B cell (primary cell): ENCODE results near the gene RFK. TPM values are rescaled to one million over a fixed set of nuclear protein-coding genes. Genes with fewer than 3 reads are reported as not detected.

ENCODE experiments used
- ATAC-seq: fragments of 200-7000 bp; cut with Tn5 transposase; one replicate; pipeline ENCODE4 v1.10.0; 2021; ENCODE audit warnings: low read depth, mild to moderate bottlenecking, moderate number of reproducible peaks, moderate library complexity
- CTCF ChIA-PET: fragments of 350-600 bp; sonication (Branson Sonifier 250); formaldehyde crosslinking; loops from one replicate; lab custom pipeline; 2021; ENCODE audit warnings: antibody characterized with exemption, inconsistent platforms; lab: Charles Lee
- POLR2A ChIA-PET: fragments of 350-600 bp; sonication (Branson Sonifier 250); formaldehyde crosslinking; loops from one replicate; lab custom pipeline; 2021; ENCODE audit warnings: antibody characterized with exemption; lab: Charles Lee
- DNase-seq: peaks from one replicate; pipeline ENCODE4 v3.0.0; 2013
- H2AFZ ChIP-seq: 2 replicates; pipeline ENCODE4 v1.6.1; 2012; ENCODE audit warnings: mild to moderate bottlenecking, low read depth, low read length; ENCODE audit not compliant: insufficient read depth, poor library complexity, severe bottlenecking
- H3K27ac ChIP-seq, 2 donors: 1 replicate in 1 of 2; 2 replicates in 1 of 2; pipeline ENCODE4 v1.5.1; 2012 to 2013; ENCODE audit warnings: low read length in 2 of 2, mild to moderate bottlenecking in 2 of 2, moderate library complexity in 1 of 2
- H3K27me3 ChIP-seq, 4 experiments: fragments of 200-600 bp in 1 of 4; sonication (generic) in 1 of 4; replicated peaks in 1 of 4; 1 replicate in 2 of 4; 2 replicates in 2 of 4; pipeline versions ENCODE4 v1.6.1 to v1.7.0; 2013 to 2016; ENCODE audit warnings: low read length in 3 of 4, mild to moderate bottlenecking in 2 of 4, mixed read lengths in 1 of 4, moderate library complexity in 1 of 4; ENCODE audit not compliant: insufficient read depth in 4 of 4, control insufficient read depth in 3 of 4; ENCODE audit errors: control extremely low read depth in 1 of 4
- H3K36me3 ChIP-seq, 2 experiments: replicated peaks in 1 of 2; 1 replicate in 1 of 2; 2 replicates in 1 of 2; pipeline versions ENCODE4 v1.6.1 to v1.7.1; 2013; ENCODE audit warnings: low read length in 1 of 2; ENCODE audit not compliant: insufficient read depth in 2 of 2, control insufficient read depth in 1 of 2; ENCODE audit errors: control extremely low read depth in 1 of 2, extremely low read depth in 1 of 2
- H3K4me1 ChIP-seq, 2 donors: fragments of 200-600 bp in 1 of 2; sonication (generic) in 1 of 2; 1 replicate in 1 of 2; 2 replicates in 1 of 2; pipeline versions ENCODE4 v1.5.1 to v1.6.1; 2013 to 2017; ENCODE audit warnings: low read length in 2 of 2; ENCODE audit not compliant: control insufficient read depth in 2 of 2, insufficient read depth in 2 of 2
- H3K4me2 ChIP-seq: replicated peaks from 2 replicates; pipeline ENCODE3; 2012; ENCODE audit warnings: mild to moderate bottlenecking, low read depth, low read length; ENCODE audit not compliant: poor library complexity, severe bottlenecking
- H3K4me3 ChIP-seq, 5 experiments: fragments of 200-600 bp in 1 of 5; sonication (generic) in 1 of 5; 1 replicate in 3 of 5; 2 replicates in 2 of 5; pipeline versions ENCODE4 v1.5.1 to v1.7.0; 2011 to 2016; ENCODE audit warnings: low read length in 4 of 5, mild to moderate bottlenecking in 4 of 5, low read depth in 2 of 5, control low read depth in 1 of 5, moderate library complexity in 1 of 5; ENCODE audit not compliant: insufficient read depth in 1 of 5; ENCODE audit errors: control extremely low read depth in 1 of 5, extremely low read depth in 1 of 5
- H3K79me2 ChIP-seq: fragments of 200-600 bp; sonication (generic); one replicate; pipeline ENCODE4 v1.6.0; 2016; ENCODE audit warnings: low read length; ENCODE audit not compliant: control insufficient read depth, insufficient read depth
- H3K9ac ChIP-seq: fragments of 200-600 bp; sonication (generic); 2 replicates; pipeline ENCODE4 v1.6.1; 2017; ENCODE audit warnings: mild to moderate bottlenecking, low read length, moderate library complexity
- H3K9me3 ChIP-seq, 3 donors: one replicate each; pipeline versions ENCODE4 v1.6.1 to v1.7.1; 2013; ENCODE audit warnings: low read length in 2 of 3; ENCODE audit not compliant: control insufficient read depth in 2 of 3, insufficient read depth in 1 of 3; ENCODE audit errors: control extremely low read depth in 1 of 3
- H4K20me1 ChIP-seq: 2 replicates; pipeline ENCODE4 v1.6.0; 2012; ENCODE audit warnings: mild to moderate bottlenecking, low read length; ENCODE audit not compliant: insufficient read depth, control insufficient read depth, poor library complexity, severe bottlenecking
- H3K27ac Mint-ChIP-seq: one replicate; pipeline ENCODE4 v1.8.0; 2021; ENCODE audit warnings: mixed read lengths
- H3K27me3 Mint-ChIP-seq: one replicate; pipeline ENCODE4 v1.8.0; 2021; ENCODE audit warnings: mixed read lengths
- H3K4me1 Mint-ChIP-seq: one replicate; pipeline ENCODE4 v1.8.0; 2021; ENCODE audit warnings: mixed read lengths
- H3K4me3 Mint-ChIP-seq: one replicate; pipeline ENCODE4 v1.8.0; 2021; ENCODE audit warnings: mixed read lengths
- H3K9me3 Mint-ChIP-seq: one replicate; pipeline ENCODE4 v1.8.0; 2022; ENCODE audit warnings: mixed read lengths; ENCODE audit not compliant: insufficient read depth
- CTCF ChIP-seq: fragments of 200-600 bp; IDR thresholded peaks from one replicate; pipeline ENCODE4 v1.8.0; 2022; ENCODE audit warnings: antibody characterized with exemption, mild to moderate bottlenecking
- EZH2 ChIP-seq: IDR thresholded peaks from 2 replicates; pipeline ENCODE4 v1.6.1; 2012; ENCODE audit warnings: borderline replicate concordance, low read depth, mild to moderate bottlenecking, moderate library complexity, low read length; ENCODE audit not compliant: insufficient read depth, poor library complexity, severe bottlenecking
- WGBS: methylation state at CpG from one replicate; pipeline ENCODE4 v1.1.5; 2013; ENCODE audit warnings: missing lambda C conversion rate; ENCODE audit not compliant: insufficient coverage; 5-methylcytosine and 5-hydroxymethylcytosine counted together
- intact Hi-C: fragments of 100-400 bp; cut with micrococcal nuclease; formaldehyde crosslinking; loops from one replicate; pipeline ENCODE4 v1.10.0; 2022
- polyA minus RNA-seq: library from RNA; depleted of rRNA, polyadenylated mRNA; stranded (reverse); fragments of >200 nt; gene quantifications from 2 replicates; pipeline ENCODE4 v1.2.3, GENCODE V29; 2012
- polyA plus RNA-seq: library from polyadenylated mRNA; depleted of rRNA; stranded (reverse); fragments of >200 nt; gene quantifications from 2 replicates; pipeline ENCODE4 v1.2.3, GENCODE V29; 2012
- total RNA-seq, 2 donors: library from RNA; stranded (reverse); fragments of 120-200 nt in 1 of 2; gene quantifications; 1 replicate in 1 of 2; 2 replicates in 1 of 2; pipeline versions ENCODE4 v1.2.3 to v1.2.4, GENCODE V29; 2013 to 2022

RFK gene
- total RNA-seq (7.3 and 9.0 TPM in 2 replicates), polyA plus RNA-seq (3.4 and 4.7 TPM in 2 replicates), polyA minus RNA-seq (6.3 and 6.6 TPM in 2 replicates)
- total RNA-seq (2013), result 14.9 TPM

- ATAC-seq (peak; percentile 92), DNase-seq (peak; percentile 95)
- Mint-ChIP-seq H3K4me3 (peak within 1 kb of the TSS; percentile 94), H3K9me3 (no peaks in the 10 kb centered on the region), H3K27me3 (no peaks in the 10 kb centered on the region), H3K4me1 (peaks cover 15% of the 10 kb centered on the region), H3K27ac (peak within 1 kb of the TSS; percentile 98)
- peaks cover 13% of the 10 kb centered on the region for H3K79me2 ChIP-seq
- H3K9ac ChIP-seq, result peak within 1 kb of the TSS; percentile 93
- H3K4me3 ChIP-seq, result peak within 1 kb of the TSS; percentile 93 to 98 (median 97)
- peak within 1 kb of the TSS; percentile 96 for H2AFZ ChIP-seq
- peak within 1 kb of the TSS; percentile 78 to 98 for H3K27ac ChIP-seq
- POLR2A ChIA-PET, result interaction anchor here (1.2 to 2.6 kb wide), 3 partner anchors 78 to 1366 kb away, joined by 4 to 9 read pairs (median 5); partner anchors contain the start of gene CARNMT1
- peaks cover 9 to 15% of the 10 kb centered on the region in 2 donors for H3K4me1 ChIP-seq
- TF ChIP-seq CTCF (peak; percentile 61), EZH2 (no peak)
- CTCF ChIA-PET, result interaction anchor here (0.6 to 2.6 kb wide), 14 partner anchors 9 to 757 kb away, joined by 3 to 15 read pairs (median 3); partner anchors contain the start of gene GCNT1
- H3K27me3 ChIP-seq, result no peaks in the 10 kb centered on the region
- H3K9me3 ChIP-seq, result no peaks in the 10 kb centered on the region
- peak within 1 kb of the TSS; percentile 95 for H3K4me2 ChIP-seq
- no peaks in the 10 kb centered on the region for H3K36me3 ChIP-seq
- peaks cover 4% of the 10 kb centered on the region for H4K20me1 ChIP-seq
- intact Hi-C loops, result loop anchor here (1.0 to 10.0 kb wide), 7 partner anchors 9 to 1900 kb away; partner anchors contain the start of genes C9orf40, GCNT1, PSAT1 and VPS13A
- WGBS, result under 1% methylated on average over 76 of the region's 81 CpGs
These were observed at the start of gene RFK for GRCh38 chr9:76394195-76394959. TSS of gene RFK (minus strand) at chr9:76394426. CDS start at chr9:76394171, 255 bp downstream.
